T-helper 1 cell treated with Interleukin-12 subunit alpha and Interleukin-12 subunit beta and Interleukin-4 antibody, amounts not matched to agents 30 ng/mL and 1 ng/mL, for 36 hours (primary cell): ENCODE results near the gene SPRYD4. TPM values are rescaled to one million over a fixed set of nuclear protein-coding genes. Genes with fewer than 3 reads are reported as not detected.
"Not testable (repeated sequence)": the region's sequence is repeated elsewhere in the genome, so short reads cannot be mapped to it uniquely, and the experiment has no call there.

Experiments
- intact Hi-C: fragments of 100-400 bp; cut with micrococcal nuclease; formaldehyde crosslinking; loops from one replicate; pipeline ENCODE4 v1.15.1; 2024
- total RNA-seq: library from RNA; stranded (reverse); gene quantifications from 2 replicates; pipeline ENCODE4 v1.2.3, GENCODE V29; 2022

The SPRYD4 gene
- total RNA-seq, 1 donor from 2014 or later = 4.6 TPM

DNA sequence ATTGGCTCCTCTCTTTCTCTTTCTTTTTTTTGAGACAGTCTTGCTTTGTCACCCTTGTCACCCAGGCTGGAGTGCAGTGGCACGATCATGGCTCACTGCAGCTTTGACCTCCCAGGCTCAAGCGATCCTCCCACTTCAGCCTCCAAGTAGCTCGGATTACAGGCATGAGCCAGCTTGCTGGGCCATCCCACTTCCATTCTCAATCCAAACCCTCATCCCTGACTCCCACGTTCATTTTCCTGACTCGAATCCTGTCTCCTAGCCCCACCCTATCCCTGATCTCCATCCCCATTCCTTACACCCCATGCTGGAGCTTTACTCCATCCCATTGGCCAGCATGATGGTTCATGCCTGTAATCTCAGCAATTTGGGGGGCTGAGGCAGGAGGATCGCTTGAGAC is 7.8 kb downstream of the SPRYD4 start:
- intact Hi-C loops = no loop called here

DNA sequence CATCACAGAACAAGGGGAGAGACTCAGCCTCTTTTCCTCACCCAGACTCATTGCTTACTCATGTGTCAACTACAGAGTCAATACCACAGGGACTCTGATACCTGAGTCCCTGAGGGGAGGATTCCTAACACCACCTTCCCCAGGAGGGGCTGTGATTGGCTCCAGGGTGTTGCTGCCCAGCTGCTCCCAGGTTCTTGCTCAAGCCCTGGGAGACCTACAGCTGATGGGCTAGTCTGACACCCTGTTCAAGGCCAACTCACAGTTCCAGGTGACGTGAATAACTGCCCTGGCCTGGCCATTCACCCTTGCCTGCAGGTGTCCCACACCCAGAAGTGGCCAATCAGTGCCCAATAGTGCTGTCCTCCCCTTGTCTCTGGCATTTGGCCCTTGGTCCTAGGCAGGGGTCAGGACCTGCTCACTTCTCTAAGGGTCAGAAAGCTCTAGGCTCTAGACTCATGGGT is 8.6 kb downstream of the SPRYD4 start:
- intact Hi-C loops = no loop called here

DNA sequence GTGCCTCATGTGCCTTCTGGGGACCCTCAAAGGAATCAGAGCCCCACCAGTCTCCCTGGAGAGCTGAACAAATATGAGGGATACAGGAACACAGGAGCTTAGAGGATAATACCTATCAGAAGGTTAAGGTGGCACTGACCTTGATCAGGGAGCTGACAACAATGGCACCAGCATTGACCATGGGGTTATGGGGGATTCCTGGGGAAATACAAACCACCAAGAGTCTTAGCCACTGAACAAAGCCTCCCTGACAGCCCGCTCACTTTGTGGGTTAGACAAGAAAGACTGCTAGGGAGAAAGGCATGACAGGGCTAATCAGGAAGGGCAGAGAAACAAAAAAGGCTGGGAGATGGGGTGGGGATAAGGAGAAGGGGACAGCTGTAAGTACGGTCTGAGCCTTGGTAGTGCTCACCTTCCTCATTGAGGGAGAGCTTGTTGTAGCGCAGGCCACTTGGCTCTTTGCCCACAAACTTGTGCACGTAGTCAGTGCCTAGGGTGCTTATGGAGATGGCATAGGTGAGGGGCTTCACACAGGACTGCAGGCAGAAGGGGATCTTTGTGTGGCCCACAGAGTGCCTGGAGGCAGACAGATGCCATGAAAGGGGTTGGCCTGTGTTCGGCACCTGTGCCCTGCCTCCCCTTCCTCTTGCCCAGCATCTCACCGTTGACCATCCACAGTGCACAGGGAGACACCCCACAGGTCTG is 9.3 kb downstream of the SPRYD4 start:
- intact Hi-C loops = no loop called here

DNA sequence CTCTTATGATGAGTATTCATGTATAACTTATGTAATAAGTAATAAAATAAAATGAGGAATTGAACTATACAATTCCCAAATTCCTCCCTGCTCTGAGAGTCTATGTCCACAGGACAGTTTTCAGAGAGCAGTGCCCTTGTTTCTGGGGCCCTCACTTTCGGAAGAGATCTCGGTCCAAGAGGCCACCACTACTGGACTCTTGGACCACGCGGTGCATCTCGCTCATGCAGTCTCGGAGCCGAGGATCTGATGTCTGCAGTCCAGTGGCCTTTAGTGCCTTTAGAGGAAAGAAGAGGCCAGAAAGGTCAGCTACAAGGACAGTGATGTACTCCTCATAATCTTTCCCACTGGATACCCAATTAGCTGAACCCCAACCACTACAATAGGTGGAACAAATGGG is 11.2 kb downstream of the SPRYD4 start:
- intact Hi-C loops = no loop called here

DNA sequence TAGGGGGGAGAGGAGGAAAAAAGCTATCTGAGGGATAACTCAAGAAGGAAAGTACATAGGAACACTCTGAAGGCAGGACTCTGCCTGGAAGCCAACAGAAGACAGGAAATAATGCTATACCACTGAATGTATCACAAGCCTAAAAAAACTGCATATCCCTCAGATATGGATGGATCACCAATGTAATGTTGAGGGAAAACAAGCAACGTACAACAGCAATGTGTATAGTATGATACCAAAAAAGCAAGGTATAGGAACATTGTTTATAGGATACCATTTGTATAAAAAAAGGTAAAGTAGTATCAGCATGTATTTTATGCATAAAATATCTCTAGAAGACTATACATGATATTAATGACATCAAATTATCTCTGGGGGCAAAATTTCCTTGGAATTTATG is 16.2 kb downstream of the SPRYD4 start:
- intact Hi-C loops = no loop called here

DNA sequence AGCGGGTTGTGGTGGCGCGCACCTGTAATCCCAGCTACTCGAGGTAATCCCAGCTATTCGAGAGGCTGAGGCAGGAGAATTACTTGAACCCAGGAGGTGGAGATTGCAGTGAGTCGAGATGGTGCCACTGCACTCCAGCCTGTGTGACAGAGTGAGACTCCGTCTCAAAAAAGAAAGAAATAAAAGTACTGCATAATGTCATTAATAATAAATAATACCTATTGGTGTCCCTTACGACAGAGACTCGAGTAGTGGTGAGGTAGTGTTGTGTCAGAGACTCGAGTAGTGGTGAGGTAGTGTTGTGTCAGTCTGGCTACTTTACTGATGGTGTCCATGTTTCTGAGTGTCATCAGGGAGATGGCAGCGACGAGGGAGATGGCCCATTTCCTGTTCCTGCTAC is 18.3 kb downstream of the SPRYD4 start:
- intact Hi-C loops = no loop called here

DNA sequence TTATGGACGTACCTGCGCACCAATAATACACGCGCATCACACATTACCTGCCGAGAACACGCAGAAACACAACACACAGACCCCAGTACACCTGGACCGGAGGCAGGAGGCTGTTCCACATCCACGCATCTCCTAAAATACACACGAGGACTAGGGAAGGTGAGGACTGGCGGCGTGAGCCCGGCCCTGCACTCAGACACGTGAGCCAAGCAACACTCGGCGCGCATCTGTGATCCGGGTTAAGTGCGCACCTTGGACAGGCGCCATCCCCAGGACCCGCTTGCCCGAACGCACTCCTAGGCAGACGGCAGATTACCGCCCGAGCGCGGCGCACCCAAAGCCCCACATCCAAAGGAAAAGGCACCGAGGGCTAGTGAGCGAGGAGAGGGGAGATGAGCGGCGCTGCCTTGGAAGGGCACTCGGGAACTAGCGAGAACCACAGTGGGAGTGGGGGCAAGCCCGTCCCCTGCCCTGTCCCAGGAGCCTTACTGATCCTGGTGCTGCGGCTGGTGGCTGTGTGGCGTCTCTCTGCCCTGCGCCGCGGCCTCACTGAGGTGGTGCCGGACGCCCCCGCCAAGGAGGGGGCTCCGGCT is 19.2 kb downstream of the SPRYD4 start:
- intact Hi-C loops = loop anchor here (1.0 kb wide), 1 partner anchor 19 kb away; the partner anchor contains the start of gene SPRYD4

DNA sequence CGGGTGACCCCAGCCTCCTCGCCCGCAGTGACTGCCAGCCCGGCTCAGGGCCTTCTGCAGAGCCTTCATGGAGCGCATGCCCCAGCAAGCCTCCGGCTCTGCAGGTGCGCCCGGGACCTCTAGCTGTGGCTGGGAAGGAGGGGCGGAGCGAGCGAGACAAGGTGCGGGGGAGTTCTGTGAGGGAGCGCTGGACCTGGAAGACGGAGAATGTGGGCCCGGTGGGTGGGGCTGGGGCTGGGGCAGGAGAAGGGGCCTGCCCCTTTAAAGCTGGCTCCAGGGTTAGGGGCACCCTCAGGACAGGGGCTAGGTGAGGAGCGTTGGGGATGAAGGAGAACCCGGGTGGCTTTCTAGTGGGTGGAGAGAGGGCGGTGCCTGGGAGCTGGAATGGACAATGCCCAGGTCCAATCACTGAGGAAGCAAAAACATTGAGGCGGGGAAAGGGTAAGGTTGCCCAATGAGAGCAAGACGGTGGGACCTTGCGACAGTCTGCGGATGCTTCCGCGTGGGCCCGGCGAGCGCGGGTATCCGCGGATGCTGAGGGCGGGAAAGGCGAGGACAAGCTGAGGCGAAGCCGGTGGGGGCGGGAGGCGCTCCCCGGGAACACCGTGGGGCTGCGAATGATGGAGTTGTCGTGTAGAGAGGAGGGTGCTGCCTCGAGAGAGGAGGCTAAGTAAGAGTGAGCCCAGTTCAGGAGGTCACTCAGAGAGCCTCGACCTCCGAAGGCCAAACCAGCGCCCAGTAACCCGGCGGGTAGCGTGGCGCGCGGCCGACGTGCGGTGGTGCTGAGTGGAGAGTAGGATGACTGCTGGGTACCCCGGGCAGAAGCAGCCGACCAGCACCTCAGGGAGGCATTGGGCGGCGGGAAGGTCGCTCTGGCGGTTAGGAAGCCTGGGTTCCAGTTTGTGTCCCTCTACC is 19.9 kb downstream of the SPRYD4 start, which contains the start of gene GLS2:
Gene GLS2, minus strand, starts transcription at position 121 of the 915 bp plus-strand sequence. Its CDS starts 43 bp downstream, at position 78.
- intact Hi-C loops = loop anchor here (1.0 kb wide), 1 partner anchor 20 kb away; the partner anchor contains the start of gene SPRYD4

DNA sequence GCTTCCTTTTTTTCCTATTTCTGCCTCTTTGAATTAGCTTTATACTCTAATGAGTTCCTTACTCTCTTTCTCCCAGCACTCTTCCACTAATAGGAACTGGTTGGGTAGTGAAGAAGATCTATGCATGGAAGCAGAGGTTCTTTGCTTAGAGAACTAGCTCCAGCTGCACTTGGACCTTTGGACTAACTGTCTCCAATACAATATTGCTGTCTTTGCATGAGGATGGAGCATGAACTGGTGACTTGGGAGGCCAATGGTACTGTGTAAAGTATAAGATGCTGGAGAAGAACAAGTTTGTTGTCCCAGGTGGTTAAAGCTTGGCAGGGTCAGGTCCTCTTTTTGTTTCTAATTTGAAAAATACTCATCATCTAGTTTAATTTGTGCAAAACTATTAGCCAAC is 22.0 kb downstream of the SPRYD4 start:
- intact Hi-C loops = no loop called here

DNA sequence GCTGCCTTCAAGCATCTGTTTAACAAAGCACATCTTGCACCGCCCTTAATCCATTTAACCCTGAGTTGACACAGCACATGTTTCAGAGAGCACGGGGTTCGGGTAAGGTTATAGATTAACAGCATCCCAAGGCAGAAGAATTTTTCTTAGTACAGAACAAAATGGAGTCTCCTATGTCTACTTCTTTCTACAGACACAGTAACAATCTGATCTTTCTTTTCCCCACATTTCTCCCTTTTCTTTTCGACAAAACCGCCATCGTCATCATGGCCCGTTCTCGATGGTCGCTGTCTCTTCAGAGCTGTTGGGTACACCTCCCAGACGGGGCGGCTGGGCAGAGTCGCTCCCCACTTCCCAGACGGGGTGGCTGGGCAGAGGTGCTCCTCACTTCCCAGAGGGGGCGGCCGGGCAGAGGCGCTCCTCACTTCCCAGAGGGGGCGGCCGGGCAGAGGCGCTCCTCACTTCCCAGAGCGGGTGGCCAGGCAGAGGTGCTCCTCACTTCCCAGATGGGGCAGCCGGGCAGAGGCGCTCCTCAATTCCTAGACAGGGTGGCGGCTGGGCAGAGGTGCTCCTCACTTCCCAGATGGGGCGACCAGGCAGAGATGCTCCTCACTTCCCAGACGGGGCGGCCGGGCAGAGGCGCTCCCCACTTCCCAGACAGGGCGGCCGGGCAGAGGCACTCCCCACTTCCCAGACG is 25.2 kb downstream of the SPRYD4 start:
- intact Hi-C loops = not testable (repeated sequence)

DNA sequence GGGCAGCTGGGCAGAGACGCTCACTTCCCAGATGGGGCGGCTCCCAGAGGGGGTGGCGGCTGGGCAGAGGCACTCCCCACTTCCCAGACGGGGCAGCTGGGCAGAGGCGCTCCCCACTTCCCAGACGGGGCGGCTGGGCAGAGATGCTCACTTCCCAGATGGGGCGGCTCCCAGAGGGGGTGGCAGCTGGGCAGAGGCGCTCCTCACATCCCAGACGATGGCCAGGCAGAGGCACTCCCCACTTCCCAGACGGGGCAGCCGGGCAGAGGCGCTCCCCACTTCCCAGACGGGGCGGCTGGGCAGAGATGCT is 25.7 kb downstream of the SPRYD4 start:
- intact Hi-C loops = not testable (repeated sequence)

DNA sequence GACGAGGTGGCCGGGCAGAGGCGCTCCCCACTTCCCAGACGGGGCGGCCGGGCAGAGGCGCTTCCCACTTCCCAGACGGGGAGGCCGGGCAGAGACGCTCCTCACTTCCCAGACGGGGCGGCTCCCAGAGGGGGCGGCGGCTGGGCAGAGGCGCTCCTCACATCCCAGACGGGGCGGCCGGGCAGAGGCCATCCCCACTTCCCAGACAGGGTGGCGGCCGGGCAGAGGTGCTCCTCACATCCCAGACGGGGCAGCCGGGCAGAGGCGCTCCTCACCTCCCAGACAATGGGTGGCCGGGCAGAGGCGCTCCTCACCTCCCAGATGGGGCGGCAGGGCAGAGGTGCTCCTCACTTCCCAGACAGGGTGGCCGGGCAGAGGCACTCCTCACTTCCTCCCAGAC is 26.1 kb downstream of the SPRYD4 start:
- intact Hi-C loops = not testable (repeated sequence)

DNA sequence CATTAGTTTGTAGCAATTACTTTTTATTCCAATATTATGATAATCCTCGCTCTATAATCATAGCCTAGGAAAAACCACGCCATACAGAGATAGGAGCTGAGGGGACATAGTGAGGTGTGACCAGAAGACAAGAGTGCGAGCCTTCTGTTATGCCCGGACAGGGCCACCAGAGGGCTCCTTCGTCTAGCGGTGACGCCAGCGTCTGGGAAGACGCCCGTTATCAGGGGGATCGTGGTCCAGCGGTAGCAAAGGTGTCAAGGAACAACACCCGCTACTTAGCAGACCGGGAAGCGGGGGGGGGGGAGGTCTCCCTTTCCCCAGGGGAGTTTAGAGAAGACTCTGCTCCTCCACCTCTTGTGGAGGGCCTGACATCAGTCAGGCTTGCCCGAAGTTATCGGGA is 28.3 kb downstream of the SPRYD4 start:
- intact Hi-C loops = loop anchor here (1.0 kb wide), 1 partner anchor 303 kb away; no protein-coding TSS in a partner anchor

DNA sequence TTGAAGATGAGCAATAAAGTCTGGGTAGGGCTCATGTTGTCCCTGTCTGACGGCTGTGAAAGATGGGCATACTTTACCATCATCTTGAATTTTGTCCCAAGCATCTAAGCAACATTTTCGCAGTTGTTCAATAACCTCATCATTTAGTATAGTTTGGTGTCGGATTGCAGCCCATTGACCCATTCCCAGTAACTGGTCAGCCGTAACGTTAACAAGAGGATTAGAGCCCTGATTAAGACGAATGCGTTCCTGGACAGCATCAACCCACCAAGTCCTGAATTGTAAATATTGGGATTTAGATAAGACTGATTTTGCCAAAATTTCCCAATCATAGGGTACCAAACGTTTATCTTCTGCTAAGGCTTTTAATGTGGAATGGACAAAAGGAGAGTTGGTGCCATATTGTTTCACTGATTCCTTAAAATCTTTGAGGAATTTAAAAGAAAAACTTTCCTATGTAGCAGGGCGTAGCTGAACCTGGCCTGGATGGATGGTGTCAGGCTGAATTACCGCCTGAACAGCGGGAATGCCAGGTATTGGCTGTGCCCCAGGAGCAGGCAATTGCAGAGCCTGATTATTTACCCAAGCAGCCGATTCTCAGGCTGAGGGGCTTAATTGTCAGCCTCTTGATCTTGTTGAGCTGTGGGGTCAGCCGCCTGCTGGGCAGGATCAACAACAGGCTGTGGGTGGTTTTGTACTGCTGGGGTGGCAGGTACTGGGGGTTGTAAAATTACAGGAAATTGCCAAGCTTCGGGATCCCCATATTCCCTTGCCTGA is 29.9 kb downstream of the SPRYD4 start:
- intact Hi-C loops = not testable (repeated sequence)

DNA sequence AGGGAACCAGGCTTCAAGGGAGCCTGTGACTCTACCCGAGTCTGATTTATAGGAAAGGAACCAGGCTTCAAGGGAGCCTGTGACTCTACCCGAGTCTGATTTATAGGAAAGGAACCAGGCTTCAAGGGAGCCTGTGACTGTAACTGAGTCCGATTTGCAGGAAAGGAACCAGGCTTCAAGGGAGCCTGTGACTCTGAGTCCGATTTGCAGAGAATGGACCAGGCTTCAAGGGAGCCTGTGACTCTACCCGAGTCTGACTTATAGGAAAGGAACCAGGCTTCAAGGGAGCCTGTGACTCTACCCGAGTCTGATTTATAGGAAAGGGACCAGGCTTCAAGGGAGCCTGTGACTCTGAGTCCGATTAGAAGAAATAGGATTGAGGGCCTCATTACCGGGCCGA is 31.1 kb downstream of the SPRYD4 start:
- intact Hi-C loops = not testable (repeated sequence)

DNA sequence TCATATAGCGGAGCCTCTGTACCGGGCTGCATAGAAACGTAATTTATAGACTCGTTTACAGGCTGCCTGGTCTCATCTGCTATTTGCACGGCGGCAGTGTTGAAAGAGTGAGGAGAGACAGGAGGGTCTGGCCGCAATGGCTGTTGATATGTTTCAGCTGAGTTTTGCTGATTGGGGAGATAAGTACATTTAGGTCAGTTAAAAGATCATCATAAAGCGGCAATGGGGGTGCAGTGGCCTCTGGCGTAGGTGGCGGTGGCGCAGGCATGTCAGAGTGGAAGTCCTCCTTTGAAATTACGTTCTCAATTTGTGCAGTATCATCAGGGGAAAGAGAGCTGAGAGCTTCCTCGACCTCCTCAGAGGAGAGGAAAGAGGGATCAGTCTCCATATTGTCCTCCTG is 31.5 kb downstream of the SPRYD4 start:
- intact Hi-C loops = not testable (repeated sequence)

DNA sequence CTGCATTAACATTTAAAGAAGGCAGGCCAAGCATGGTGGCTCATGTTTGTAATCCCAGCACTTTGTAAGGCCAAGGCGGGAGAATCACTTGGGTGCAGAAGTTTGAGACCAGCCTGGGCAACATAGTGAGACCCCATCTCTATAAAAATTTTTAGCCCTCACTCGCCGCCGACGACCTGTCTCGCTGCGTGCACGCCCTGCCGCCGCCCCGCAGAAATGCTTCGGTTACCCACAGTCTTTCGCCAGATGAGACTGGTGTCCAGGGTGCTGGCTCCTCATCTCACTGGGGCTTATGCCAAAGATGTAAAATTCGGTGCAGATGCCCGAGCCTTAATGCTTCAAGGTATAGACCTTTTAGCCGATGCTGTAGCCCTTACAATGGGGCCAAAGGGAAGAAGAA is 42.4 kb downstream of the SPRYD4 start:
- intact Hi-C loops = no loop called here

DNA sequence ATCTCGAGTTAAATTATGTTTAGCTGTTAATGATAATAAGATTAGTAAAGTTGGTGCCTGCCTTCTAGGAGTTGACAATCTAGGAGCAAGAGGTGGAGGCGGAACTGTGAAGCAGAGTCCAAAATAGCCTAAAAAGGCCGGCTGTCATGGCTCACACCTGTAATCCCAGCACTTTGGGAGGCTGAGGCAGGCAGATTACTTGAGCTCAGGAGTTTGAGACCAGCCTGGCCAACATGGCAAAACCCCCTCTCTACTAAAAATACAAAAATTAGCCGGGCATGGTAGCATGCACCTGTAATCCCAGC is 45.6 kb downstream of the SPRYD4 start:
- intact Hi-C loops = not testable (repeated sequence)

DNA sequence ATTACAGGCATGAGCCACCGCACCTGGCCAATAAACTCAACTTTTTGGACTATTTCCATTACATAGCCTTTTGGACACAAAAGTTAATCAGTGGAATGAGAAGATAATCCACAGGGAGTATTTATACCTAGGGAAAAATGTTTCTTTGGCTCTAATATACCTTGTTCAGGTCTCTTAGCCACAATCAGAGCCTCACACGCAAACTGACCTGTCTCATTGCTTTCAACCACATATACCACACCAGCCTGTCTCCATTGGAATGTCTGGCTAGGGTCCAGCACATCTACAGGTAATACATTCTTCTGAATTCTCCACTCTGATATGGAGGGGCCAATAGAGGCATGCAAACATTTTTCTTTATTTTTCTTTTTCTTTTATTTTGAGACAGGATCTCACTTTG is 49.5 kb downstream of the SPRYD4 start:
- intact Hi-C loops = no loop called here

DNA sequence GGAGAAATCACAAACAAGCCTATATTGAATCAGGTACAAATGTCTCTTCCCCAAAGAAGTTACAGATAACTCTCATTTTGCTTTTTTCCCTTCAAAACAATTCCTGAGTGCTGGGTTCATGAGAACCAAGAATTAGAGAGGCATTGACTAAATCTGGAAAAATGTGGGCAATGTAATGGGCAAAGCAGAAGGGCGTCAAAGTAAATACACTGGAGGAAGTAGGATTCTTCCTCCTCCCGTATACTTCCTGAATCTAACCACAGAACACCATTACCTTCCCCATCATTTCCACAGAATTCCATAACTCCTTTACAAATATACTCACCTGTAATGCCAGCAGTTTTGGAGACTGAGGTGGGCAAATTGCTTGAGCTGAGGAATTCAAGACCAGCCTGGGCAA is 50.2 kb downstream of the SPRYD4 start:
- intact Hi-C loops = no loop called here

DNA sequence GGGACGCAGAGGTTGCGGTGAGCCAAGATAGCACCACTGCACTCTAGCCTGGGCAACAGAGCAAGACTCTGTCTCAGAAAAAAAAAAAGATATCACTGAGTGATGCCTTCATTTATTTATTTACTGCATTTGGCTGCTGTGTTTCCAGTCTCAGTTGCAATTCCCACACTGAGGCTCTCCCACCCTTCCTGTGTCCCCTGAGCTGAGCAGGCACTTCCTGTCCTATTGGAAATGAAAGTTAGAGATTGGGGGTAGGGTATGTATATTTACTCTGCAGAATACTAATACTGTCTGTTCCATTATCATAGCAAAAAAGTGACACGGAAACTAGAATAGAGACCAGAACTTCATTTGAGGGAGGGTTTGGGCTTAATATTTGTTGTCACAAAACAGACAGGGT is 51.7 kb downstream of the SPRYD4 start:
- intact Hi-C loops = no loop called here
